Kidney (tissue), 14 donors: ENCODE measurements around the gene DLG2. TPM values are rescaled to one million over a fixed set of nuclear protein-coding genes. Genes with fewer than 3 reads are reported as not detected.
"Not testable (repeated sequence)": the region's sequence is repeated elsewhere in the genome, so short reads cannot be mapped to it uniquely, and the experiment has no call there.

Experiments used
- DNase-seq, 5 donors: peaks; one replicate each; pipeline ENCODE4 v3.0.0-alpha.2; 2013 to 2020
- FAIRE-seq: peaks from 2 replicates; lab custom pipeline; 2012; peaks lifted over from hg19 to GRCh38; lab: Jason Lieb, UNC
- H3K27ac ChIP-seq, 2 donors: one replicate each; pipeline ENCODE4 v1.7.0; 2013; ENCODE audit warnings: low read depth in 2 of 2, low read length in 2 of 2, inconsistent platforms in 1 of 2
- H3K27me3 ChIP-seq: one replicate; pipeline ENCODE4 v1.7.1; 2013; ENCODE audit warnings: low read length, inconsistent platforms; ENCODE audit not compliant: control insufficient read depth, insufficient read depth
- H3K36me3 ChIP-seq, 3 donors: one replicate each; pipeline versions ENCODE4 v1.7.0 to v1.7.1; 2013; ENCODE audit warnings: low read length in 3 of 3, control low read depth in 1 of 3, inconsistent platforms in 1 of 3; ENCODE audit not compliant: insufficient read depth in 3 of 3, control insufficient read depth in 2 of 3
- H3K4me1 ChIP-seq, 3 donors: one replicate each; pipeline versions ENCODE4 v1.7.0 to v1.7.1; 2013; ENCODE audit warnings: low read length in 3 of 3, inconsistent platforms in 1 of 3, low read depth in 1 of 3; ENCODE audit not compliant: control insufficient read depth in 2 of 3, insufficient read depth in 2 of 3
- H3K4me3 ChIP-seq, 3 donors: one replicate each; pipeline versions ENCODE4 v1.7.0 to v1.8.1; 2013; ENCODE audit warnings: low read length in 3 of 3, control low read depth in 1 of 3, inconsistent platforms in 1 of 3
- H3K9ac ChIP-seq, 3 donors: one replicate each; pipeline versions ENCODE4 v1.7.0 to v1.7.1; 2013; ENCODE audit warnings: low read length in 3 of 3, control low read depth in 1 of 3, inconsistent platforms in 1 of 3
- H3K9me3 ChIP-seq, 3 donors: one replicate each; pipeline versions ENCODE4 v1.7.0 to v1.7.1; 2013; ENCODE audit warnings: low read length in 3 of 3, control low read depth in 1 of 3, inconsistent platforms in 1 of 3; ENCODE audit not compliant: control insufficient read depth in 2 of 3, insufficient read depth in 1 of 3
- intact Hi-C: fragments of 100-400 bp; cut with DNase I; formaldehyde crosslinking; loops from one replicate; pipeline ENCODE4 v1.11.1; 2022
- polyA plus RNA-seq: library from polyadenylated mRNA; stranded (reverse); fragments of 350-450 nt; fragmentation: Illumina TruSeq; extraction: RNeasy Lipid Tissue Mini Kit (QIAGEN cat#74804); gene quantifications from one replicate; pipeline ENCODE4 v1.2.3, GENCODE V29; 2014; ENCODE audit warnings: low read depth, low replicate concordance; ENCODE audit not compliant: insufficient read depth
- total RNA-seq: library from RNA; stranded (reverse); fragmentation: NEBNext Ultra II Directional; extraction: Animal tissue kit (Norgen Biotek cat#: 25700); gene quantifications from one replicate; pipeline ENCODE4 v1.2.1, GENCODE V29; 2021
- TF ChIP-seq, protein P1 (sequence below): IDR thresholded peaks from 3 replicates; pipeline ENCODE4 v1.5.1; 2012; ENCODE audit warnings: mild to moderate bottlenecking, moderate library complexity, borderline replicate concordance; ENCODE audit not compliant: insufficient read depth; ENCODE audit errors: extremely low read depth
- donor health status: control.
- donor health status: control.
- donor health status: control.
- donor health status: control.
- donor health status: control.
- donor health status: DM: yes; HTN: yes; CAD: no.
- donor health status: Normal renal cell carcinoma (clear cell type).

DLG2 gene
- total and polyA plus RNA-seq, 2 donors from 2014 or later, result 2.9 to 7.2 TPM

DNA sequence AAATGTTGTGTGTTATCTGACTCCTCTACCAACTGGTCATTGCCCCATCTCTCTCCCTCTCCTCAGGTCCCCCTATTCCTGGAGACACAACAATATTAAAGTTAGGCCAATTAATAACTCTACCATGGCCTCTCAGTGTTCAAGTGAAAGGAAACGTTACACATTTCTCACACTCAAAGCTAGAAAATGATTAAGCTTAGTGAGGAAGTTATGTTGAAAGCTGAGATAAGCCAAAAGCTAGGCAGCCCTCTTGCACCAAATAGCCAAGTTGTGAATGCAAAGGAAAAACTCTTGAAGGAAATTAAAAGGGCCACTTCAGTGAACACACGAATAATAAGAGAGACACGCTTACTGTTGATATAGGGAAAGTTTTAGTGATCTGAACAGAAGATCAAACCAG, 6.9 kb downstream of the DLG2 start:
- Histone ChIP-seq H3K4me1 (peaks cover 0 to 6% (median 0%) of the 10 kb centered on the region in 3 donors), H3K9me3 (no peaks in the 10 kb centered on the region), H3K27me3 (no peaks in the 10 kb centered on the region), H3K36me3 (no peaks in the 10 kb centered on the region), H3K9ac (no peak overlapping the region), H3K4me3 (no peak overlapping the region), H3K27ac (no peak overlapping the region)
- FAIRE-seq, result no peak
- DNase-seq, result no peak
- TF ChIP-seq, protein P1, sequence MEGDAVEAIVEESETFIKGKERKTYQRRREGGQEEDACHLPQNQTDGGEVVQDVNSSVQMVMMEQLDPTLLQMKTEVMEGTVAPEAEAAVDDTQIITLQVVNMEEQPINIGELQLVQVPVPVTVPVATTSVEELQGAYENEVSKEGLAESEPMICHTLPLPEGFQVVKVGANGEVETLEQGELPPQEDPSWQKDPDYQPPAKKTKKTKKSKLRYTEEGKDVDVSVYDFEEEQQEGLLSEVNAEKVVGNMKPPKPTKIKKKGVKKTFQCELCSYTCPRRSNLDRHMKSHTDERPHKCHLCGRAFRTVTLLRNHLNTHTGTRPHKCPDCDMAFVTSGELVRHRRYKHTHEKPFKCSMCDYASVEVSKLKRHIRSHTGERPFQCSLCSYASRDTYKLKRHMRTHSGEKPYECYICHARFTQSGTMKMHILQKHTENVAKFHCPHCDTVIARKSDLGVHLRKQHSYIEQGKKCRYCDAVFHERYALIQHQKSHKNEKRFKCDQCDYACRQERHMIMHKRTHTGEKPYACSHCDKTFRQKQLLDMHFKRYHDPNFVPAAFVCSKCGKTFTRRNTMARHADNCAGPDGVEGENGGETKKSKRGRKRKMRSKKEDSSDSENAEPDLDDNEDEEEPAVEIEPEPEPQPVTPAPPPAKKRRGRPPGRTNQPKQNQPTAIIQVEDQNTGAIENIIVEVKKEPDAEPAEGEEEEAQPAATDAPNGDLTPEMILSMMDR, result no peak
- intact Hi-C loops, result no loop called here

DNA sequence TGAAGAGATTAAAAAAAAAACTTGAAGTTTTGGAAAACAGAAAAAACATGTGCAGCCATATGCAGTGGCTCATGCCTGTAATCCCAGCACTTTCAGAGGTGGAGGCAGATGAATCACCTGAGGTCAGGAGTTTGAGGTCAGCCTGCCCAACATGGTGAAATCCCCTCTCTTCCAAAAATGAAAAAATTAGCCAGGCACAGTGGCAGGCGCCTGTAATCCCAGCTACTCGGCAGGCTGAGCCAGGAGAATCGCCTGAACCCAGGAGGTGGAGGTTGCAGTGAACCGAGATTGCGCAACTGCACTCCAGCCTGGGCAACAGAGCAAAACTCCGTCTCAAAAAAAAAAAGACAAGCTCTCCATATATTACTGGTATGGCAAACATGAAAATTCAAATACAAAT, 7.6 kb downstream of the DLG2 start:
- Histone ChIP-seq H3K9ac (no peak overlapping the region), H3K27me3 (no peaks in the 10 kb centered on the region), H3K4me1 (peaks cover 0 to 6% (median 0%) of the 10 kb centered on the region in 3 donors), H3K9me3 (no peaks in the 10 kb centered on the region), H3K36me3 (no peaks in the 10 kb centered on the region), H3K27ac (no peak overlapping the region), H3K4me3 (no peak overlapping the region)
- intact Hi-C loops, result no loop called here
- no peak for FAIRE-seq
- TF ChIP-seq, protein P1, result no peak
- no peak for DNase-seq

DNA sequence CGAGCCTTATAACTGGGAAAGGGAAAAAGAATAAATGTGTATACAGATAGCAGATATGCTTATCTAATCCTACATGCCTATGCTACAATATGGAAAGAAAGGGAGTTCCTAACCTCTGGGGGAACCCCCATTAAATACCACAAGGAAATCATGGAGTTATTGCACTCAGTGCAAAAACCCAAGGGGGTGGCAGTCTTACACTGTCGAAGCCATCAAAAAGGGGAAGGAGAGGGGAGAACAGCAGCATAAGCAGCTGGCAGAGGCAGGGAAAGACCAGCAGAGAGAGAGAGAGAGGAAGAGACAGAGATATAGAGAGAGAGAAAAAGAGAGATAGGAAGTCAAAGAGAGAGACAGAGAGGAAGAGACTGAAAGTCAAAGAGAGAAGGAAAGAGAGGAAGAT, 15.5 kb downstream of the DLG2 start:
- H3K27me3 ChIP-seq, DNase-seq, FAIRE-seq, H3K4me3 ChIP-seq, intact Hi-C loops, H3K27ac ChIP-seq, H3K36me3 ChIP-seq, H3K4me1 ChIP-seq, H3K9ac ChIP-seq, H3K9me3 ChIP-seq: not testable (repeated sequence)

DNA sequence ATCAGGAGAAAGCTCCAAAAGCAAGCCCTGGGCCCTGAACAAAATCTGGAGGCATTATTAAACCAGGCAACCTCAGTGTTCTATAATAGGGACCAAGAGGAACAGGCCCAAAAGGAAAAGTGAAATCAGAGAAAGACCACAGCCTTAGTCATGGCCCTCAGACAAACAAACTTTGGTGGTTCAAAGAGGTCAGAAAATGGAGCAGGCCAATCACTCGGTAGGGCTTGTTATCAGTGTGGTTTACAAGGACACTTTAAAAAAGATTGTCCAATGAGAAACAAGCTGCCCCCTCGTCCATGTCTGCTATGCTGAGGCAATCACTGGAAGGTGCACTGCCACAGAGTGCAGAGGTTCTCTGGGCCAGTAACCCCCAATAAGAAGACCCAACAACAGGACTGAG, 17.9 kb downstream of the DLG2 start:
- H3K4me3 ChIP-seq, H3K27me3 ChIP-seq, FAIRE-seq, DNase-seq, H3K9ac ChIP-seq, H3K27ac ChIP-seq, H3K9me3 ChIP-seq, H3K4me1 ChIP-seq, intact Hi-C loops, H3K36me3 ChIP-seq: not testable (repeated sequence)

DNA sequence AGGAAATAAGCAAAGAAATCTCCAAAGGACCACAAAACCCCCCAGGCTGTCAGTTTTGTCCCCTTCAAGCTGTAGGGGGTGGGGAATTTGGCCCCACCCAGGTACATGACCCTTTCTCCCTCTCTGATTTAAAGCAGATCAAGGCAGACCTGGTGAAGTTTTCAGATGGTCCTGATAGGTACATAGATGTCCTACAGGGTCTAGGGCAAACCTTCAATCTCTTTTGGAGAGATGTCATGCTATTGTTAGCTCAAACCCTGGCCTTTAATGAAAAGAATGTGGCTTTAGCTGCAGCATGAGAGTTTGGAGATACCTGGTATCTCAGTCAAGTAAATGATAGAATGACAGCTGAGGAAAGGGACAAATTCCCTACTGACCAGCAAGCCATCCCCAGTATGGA, 18.5 kb downstream of the DLG2 start:
- H3K36me3 ChIP-seq, H3K9me3 ChIP-seq, H3K9ac ChIP-seq, H3K27me3 ChIP-seq, intact Hi-C loops, H3K4me1 ChIP-seq, DNase-seq, FAIRE-seq, H3K4me3 ChIP-seq, H3K27ac ChIP-seq: not testable (repeated sequence)

DNA sequence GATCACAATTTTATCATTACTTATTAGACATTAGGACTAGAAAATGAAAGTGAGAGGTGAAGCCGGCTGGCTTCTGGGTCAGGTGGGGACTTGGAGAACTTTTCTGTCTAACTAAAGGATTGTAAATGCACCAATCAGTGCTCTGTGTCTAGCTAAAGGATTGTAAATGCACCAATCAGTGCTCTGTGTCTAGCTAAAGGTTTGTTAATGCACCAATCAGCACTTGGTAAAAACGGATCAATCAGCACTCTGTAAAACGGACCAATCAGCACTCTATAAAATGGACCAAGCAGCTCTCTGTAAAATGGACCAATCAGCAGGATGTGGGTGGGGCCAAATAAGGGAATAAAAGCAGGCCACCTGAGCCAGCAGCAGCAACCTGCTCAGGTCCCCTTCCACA, 20.9 kb downstream of the DLG2 start:
- DNase-seq, FAIRE-seq, H3K4me1 ChIP-seq, H3K36me3 ChIP-seq, H3K4me3 ChIP-seq, H3K27me3 ChIP-seq, H3K27ac ChIP-seq, intact Hi-C loops, H3K9ac ChIP-seq, H3K9me3 ChIP-seq: not testable (repeated sequence)
